HepG2 (cell line): ENCODE measurements around the gene SLC25A10. TPM values are rescaled to one million over a fixed set of nuclear protein-coding genes. Genes with fewer than 3 reads are reported as not detected.
A peak's percentile ranks its signal among the peaks of the same experiment; 100 is the strongest.

Experiments
- ARNTL ChIP-seq: sonication (generic); formaldehyde crosslinking; IDR thresholded peaks from 2 replicates; pipeline ENCODE4 v1.4.0; 2020; ENCODE audit warnings: mild to moderate bottlenecking, missing genetic modification reagents
- ESRRA ChIP-seq: sonication (generic); formaldehyde crosslinking; IDR thresholded peaks from 2 replicates; pipeline ENCODE4 v1.5.1; 2020; ENCODE audit warnings: mild to moderate bottlenecking, low read depth, missing genetic modification reagents
- ETV6 ChIP-seq: sonication (generic); formaldehyde crosslinking; conservative IDR thresholded peaks from 2 replicates; pipeline ENCODE4 v1.4.0; 2020; ENCODE audit warnings: missing genetic modification reagents
- GTF3A ChIP-seq: sonication (generic); formaldehyde crosslinking; conservative IDR thresholded peaks from 2 replicates; pipeline ENCODE4 v1.4.0; 2020; ENCODE audit warnings: mild to moderate bottlenecking, missing genetic modification reagents
- HDAC2 ChIP-seq: sonication (generic); formaldehyde crosslinking; IDR thresholded peaks from 2 replicates; pipeline ENCODE4 v1.4.0; 2020; ENCODE audit warnings: missing genetic modification reagents
- JDP2 ChIP-seq: sonication (generic); formaldehyde crosslinking; IDR thresholded peaks from 2 replicates; pipeline ENCODE4 v1.8.1; 2022; ENCODE audit warnings: missing genetic modification reagents, borderline replicate concordance
- KMT2B ChIP-seq: IDR thresholded peaks from 2 replicates; pipeline ENCODE4 v1.6.1; 2016; ENCODE audit warnings: missing genetic modification reagents, missing compliant biosample characterization
- MXD4 ChIP-seq: IDR thresholded peaks from 2 replicates; pipeline ENCODE4 v1.6.1; 2016; ENCODE audit warnings: mild to moderate bottlenecking, missing biosample characterization, missing genetic modification reagents
- PAX8 ChIP-seq: sonication (generic); formaldehyde crosslinking; IDR thresholded peaks from 2 replicates; pipeline ENCODE4 v1.8.0; 2022; ENCODE audit warnings: mild to moderate bottlenecking, missing genetic modification reagents, borderline replicate concordance
- RFXAP ChIP-seq: sonication (generic); formaldehyde crosslinking; IDR thresholded peaks from 2 replicates; pipeline ENCODE4 v1.4.0; 2020; ENCODE audit warnings: missing genetic modification reagents, borderline replicate concordance
- TOPORS ChIP-seq: sonication (generic); formaldehyde crosslinking; IDR thresholded peaks from 2 replicates; pipeline ENCODE4 v1.8.0; 2023; ENCODE audit warnings: mild to moderate bottlenecking, missing genetic modification reagents
- YEATS4 ChIP-seq: sonication (generic); formaldehyde crosslinking; IDR thresholded peaks from 2 replicates; pipeline ENCODE4 v1.4.0; 2020; ENCODE audit warnings: missing genetic modification reagents, borderline replicate concordance
- ZBTB3 ChIP-seq: sonication (generic); formaldehyde crosslinking; IDR thresholded peaks from 2 replicates; pipeline ENCODE4 v1.4.0; 2020; ENCODE audit warnings: low read depth, mild to moderate bottlenecking, moderate library complexity, missing genetic modification reagents, borderline replicate concordance
- ZBTB42 ChIP-seq: sonication (generic); formaldehyde crosslinking; IDR thresholded peaks from 2 replicates; pipeline ENCODE4 v1.5.0; 2020; ENCODE audit warnings: mild to moderate bottlenecking, missing genetic modification reagents
- ZNF335 ChIP-seq: sonication (generic); formaldehyde crosslinking; IDR thresholded peaks from 2 replicates; pipeline ENCODE4 v1.4.0; 2020; ENCODE audit warnings: missing genetic modification reagents
- ZNF33A ChIP-seq: sonication (generic); formaldehyde crosslinking; IDR thresholded peaks from 2 replicates; pipeline ENCODE4 v1.5.1; 2020; ENCODE audit warnings: missing genetic modification reagents, mild to moderate bottlenecking, moderate library complexity, borderline replicate concordance
- ZNF431 ChIP-seq: sonication (generic); formaldehyde crosslinking; IDR thresholded peaks from 2 replicates; pipeline ENCODE4 v1.9.0; 2022; ENCODE audit warnings: missing genetic modification reagents, low read depth, mild to moderate bottlenecking, borderline replicate concordance
- ZNF615 ChIP-seq: sonication (generic); formaldehyde crosslinking; IDR thresholded peaks from 2 replicates; pipeline ENCODE4 v1.5.0; 2020; ENCODE audit warnings: mild to moderate bottlenecking, missing genetic modification reagents, borderline replicate concordance
- ZSCAN21 ChIP-seq: sonication (generic); formaldehyde crosslinking; IDR thresholded peaks from 2 replicates; pipeline ENCODE4 v1.8.0; 2022; ENCODE audit warnings: mild to moderate bottlenecking, missing genetic modification reagents, moderate library complexity, borderline replicate concordance
- polyA plus RNA-seq, 8 experiments: library from polyadenylated mRNA; depleted of rRNA in 3 of 8; stranded (reverse) in 7 of 8; unstranded in 1 of 8; fragments of >200 nt; fragmentation: Illumina TruSeq in 4 of 8; extraction: Trizol in 4 of 8; gene quantifications; 2 replicates each; pipeline versions ENCODE4 v1.2.1 to v1.2.3, GENCODE V29; 2011 to 2016; ENCODE audit warnings: low read depth in 4 of 8, missing spikeins in 1 of 8, mixed read lengths in 1 of 8; ENCODE audit not compliant: insufficient read depth in 1 of 8
- total RNA-seq, 5 experiments: library from RNA; depleted of rRNA; stranded (reverse); fragments of >200 nt; fragmentation: Illumina TruSeq; extraction: Trizol; gene quantifications; 2 replicates each; pipeline ENCODE4 v1.2.3, GENCODE V29; 2016; ENCODE audit warnings: low read depth in 1 of 5
- TF ChIP-seq, protein P1 (sequence below): sonication (generic); formaldehyde crosslinking; IDR thresholded peaks from 2 replicates; pipeline ENCODE4 v1.4.0; 2020; ENCODE audit warnings: missing genetic modification reagents
- TF ChIP-seq, protein P2 (sequence below): sonication (generic); formaldehyde crosslinking; IDR thresholded peaks from 2 replicates; pipeline ENCODE4 v1.4.0; 2020; ENCODE audit warnings: missing genetic modification reagents
- TF ChIP-seq, protein P3 (sequence below): sonication (generic); formaldehyde crosslinking; IDR thresholded peaks from 2 replicates; pipeline ENCODE4 v1.8.0; 2022; ENCODE audit warnings: mild to moderate bottlenecking, missing genetic modification reagents, moderate library complexity
- TF ChIP-seq, protein P4 (sequence below): sonication (generic); formaldehyde crosslinking; IDR thresholded peaks from 2 replicates; pipeline ENCODE4 v1.4.0; 2020; ENCODE audit warnings: missing genetic modification reagents, borderline replicate concordance

Gene SLC25A10
- total and polyA plus RNA-seq, 2 of the 13 experiments (the other 11 are each of a cell fraction or from before 2014, with no cell fraction given): 46.5 to 140 TPM

DNA sequence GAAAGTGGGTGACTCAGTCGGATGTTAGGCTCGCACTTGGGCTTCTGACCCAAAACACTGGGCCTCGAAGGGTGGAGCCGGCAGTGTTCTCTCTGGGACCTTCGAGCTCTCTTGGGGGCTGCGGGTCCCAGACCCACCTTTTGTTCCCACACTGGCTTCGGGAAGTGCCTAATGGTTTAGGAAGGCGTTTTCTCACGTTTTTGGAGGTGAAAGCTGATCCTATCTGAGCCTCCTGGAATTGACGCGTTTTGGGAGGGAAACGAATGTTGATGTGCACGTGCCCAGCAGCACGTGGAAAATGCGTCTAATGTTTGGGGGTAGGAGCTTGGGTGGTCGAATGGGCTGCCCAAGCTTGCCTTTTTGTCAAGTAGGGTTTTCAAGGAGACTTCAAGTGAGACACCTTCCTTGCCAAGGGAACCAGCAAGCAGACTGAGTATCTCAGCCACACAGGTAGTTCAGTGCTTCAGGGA is 27.6 kb upstream of the SLC25A10 start (continued):
- no peak for TF ChIP-seq ZBTB3 (CRISPR knock-in tag)
- no peak for TF ChIP-seq MXD4 (CRISPR knock-in tag)
- TF ChIP-seq, protein P1, sequence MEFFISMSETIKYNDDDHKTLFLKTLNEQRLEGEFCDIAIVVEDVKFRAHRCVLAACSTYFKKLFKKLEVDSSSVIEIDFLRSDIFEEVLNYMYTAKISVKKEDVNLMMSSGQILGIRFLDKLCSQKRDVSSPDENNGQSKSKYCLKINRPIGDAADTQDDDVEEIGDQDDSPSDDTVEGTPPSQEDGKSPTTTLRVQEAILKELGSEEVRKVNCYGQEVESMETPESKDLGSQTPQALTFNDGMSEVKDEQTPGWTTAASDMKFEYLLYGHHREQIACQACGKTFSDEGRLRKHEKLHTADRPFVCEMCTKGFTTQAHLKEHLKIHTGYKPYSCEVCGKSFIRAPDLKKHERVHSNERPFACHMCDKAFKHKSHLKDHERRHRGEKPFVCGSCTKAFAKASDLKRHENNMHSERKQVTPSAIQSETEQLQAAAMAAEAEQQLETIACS (CRISPR knock-in tag): no peak
- no peak for TF ChIP-seq KMT2B (CRISPR knock-in tag)
- TF ChIP-seq ESRRA (CRISPR knock-in tag): no peak
- peak; percentile 23; the same call in 1 of the 2 replicates for TF ChIP-seq HDAC2 (CRISPR knock-in tag)
- TF ChIP-seq PAX8 (CRISPR knock-in tag): no peak
- 0 out of 2 replicates have a peak, but pooled peaks have one; percentile 0 for TF ChIP-seq ZNF431 (CRISPR knock-in tag)
- TF ChIP-seq, protein P2, sequence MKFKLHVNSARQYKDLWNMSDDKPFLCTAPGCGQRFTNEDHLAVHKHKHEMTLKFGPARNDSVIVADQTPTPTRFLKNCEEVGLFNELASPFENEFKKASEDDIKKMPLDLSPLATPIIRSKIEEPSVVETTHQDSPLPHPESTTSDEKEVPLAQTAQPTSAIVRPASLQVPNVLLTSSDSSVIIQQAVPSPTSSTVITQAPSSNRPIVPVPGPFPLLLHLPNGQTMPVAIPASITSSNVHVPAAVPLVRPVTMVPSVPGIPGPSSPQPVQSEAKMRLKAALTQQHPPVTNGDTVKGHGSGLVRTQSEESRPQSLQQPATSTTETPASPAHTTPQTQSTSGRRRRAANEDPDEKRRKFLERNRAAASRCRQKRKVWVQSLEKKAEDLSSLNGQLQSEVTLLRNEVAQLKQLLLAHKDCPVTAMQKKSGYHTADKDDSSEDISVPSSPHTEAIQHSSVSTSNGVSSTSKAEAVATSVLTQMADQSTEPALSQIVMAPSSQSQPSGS (CRISPR knock-in tag): no peak
- no peak for TF ChIP-seq ETV6 (CRISPR knock-in tag)
- TF ChIP-seq, protein P3, sequence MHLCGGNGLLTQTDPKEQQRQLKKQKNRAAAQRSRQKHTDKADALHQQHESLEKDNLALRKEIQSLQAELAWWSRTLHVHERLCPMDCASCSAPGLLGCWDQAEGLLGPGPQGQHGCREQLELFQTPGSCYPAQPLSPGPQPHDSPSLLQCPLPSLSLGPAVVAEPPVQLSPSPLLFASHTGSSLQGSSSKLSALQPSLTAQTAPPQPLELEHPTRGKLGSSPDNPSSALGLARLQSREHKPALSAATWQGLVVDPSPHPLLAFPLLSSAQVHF (CRISPR knock-in tag): peak; percentile 80; the same call in 1 of the 2 replicates
- no peak for TF ChIP-seq ZNF33A (CRISPR knock-in tag)
- no peak for TF ChIP-seq JDP2
- no peak for TF ChIP-seq ZNF615
- no peak for TF ChIP-seq TOPORS
- TF ChIP-seq ZBTB42 (CRISPR knock-in tag): 0 out of 2 replicates have a peak, but pooled peaks have one; percentile 56
- no peak for TF ChIP-seq ZSCAN21
- no peak for TF ChIP-seq ZNF335 (CRISPR knock-in tag)
- TF ChIP-seq GTF3A (CRISPR knock-in tag): 0 out of 2 replicates have a peak, but pooled peaks have one; percentile 6
- TF ChIP-seq ARNTL: no peak
- TF ChIP-seq, protein P4, sequence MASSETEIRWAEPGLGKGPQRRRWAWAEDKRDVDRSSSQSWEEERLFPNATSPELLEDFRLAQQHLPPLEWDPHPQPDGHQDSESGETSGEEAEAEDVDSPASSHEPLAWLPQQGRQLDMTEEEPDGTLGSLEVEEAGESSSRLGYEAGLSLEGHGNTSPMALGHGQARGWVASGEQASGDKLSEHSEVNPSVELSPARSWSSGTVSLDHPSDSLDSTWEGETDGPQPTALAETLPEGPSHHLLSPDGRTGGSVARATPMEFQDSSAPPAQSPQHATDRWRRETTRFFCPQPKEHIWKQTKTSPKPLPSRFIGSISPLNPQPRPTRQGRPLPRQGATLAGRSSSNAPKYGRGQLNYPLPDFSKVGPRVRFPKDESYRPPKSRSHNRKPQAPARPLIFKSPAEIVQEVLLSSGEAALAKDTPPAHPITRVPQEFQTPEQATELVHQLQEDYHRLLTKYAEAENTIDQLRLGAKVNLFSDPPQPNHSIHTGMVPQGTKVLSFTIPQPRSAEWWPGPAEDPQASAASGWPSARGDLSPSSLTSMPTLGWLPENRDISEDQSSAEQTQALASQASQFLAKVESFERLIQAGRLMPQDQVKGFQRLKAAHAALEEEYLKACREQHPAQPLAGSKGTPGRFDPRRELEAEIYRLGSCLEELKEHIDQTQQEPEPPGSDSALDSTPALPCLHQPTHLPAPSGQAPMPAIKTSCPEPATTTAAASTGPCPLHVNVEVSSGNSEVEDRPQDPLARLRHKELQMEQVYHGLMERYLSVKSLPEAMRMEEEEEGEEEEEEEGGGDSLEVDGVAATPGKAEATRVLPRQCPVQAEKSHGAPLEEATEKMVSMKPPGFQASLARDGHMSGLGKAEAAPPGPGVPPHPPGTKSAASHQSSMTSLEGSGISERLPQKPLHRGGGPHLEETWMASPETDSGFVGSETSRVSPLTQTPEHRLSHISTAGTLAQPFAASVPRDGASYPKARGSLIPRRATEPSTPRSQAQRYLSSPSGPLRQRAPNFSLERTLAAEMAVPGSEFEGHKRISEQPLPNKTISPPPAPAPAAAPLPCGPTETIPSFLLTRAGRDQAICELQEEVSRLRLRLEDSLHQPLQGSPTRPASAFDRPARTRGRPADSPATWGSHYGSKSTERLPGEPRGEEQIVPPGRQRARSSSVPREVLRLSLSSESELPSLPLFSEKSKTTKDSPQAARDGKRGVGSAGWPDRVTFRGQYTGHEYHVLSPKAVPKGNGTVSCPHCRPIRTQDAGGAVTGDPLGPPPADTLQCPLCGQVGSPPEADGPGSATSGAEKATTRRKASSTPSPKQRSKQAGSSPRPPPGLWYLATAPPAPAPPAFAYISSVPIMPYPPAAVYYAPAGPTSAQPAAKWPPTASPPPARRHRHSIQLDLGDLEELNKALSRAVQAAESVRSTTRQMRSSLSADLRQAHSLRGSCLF (CRISPR knock-in tag): no peak
- TF ChIP-seq YEATS4 (CRISPR knock-in tag): no peak
- no peak for TF ChIP-seq RFXAP
